Left cardiac atrium (tissue), 4 donors: ENCODE results near the gene HSCB. TPM values are rescaled to one million over a fixed set of nuclear protein-coding genes. Genes with fewer than 3 reads are reported as not detected.
"Not testable (repeated sequence)": the region's sequence is repeated elsewhere in the genome, so short reads cannot be mapped to it uniquely, and the experiment has no call there.

Source experiments
- ATAC-seq, 2 donors: fragments of 200-7000 bp; cut with Tn5 transposase; one replicate each; pipeline ENCODE4 v1.9.1; 2020; ENCODE audit warnings: mild to moderate bottlenecking in 2 of 2, moderate library complexity in 2 of 2
- DNase-seq: peaks from one replicate; pipeline ENCODE4 v3.0.0-alpha.2; 2020
- intact Hi-C, 2 donors: fragments of 100-400 bp; cut with DNase I; formaldehyde crosslinking; loops; one replicate each; pipeline versions ENCODE4 v1.14.1 to v1.15.1; 2022 to 2023
- long read RNA-seq: library from polyadenylated mRNA; unstranded; transcript quantifications from one replicate; pipeline ENCODE4 v2.0.0, GENCODE V29; 2021
- total RNA-seq, 2 donors: library from RNA; stranded (reverse); fragmentation: NEBNext Ultra II Directional; extraction: Animal tissue kit (Norgen Biotek cat#: 25700); gene quantifications; one replicate each; pipeline ENCODE4 v1.2.1, GENCODE V29; 2021
- donor health status: DM: no; HTN: yes; CAD: no.
- donor health status: DM: no; HTN: yes; CAD: no; lungs with severe emphysema.
- donor health status: DM: yes; HTN: yes; CAD: no.
- donor health status: Dilated cardiomyopathy.

The HSCB gene, protein sequence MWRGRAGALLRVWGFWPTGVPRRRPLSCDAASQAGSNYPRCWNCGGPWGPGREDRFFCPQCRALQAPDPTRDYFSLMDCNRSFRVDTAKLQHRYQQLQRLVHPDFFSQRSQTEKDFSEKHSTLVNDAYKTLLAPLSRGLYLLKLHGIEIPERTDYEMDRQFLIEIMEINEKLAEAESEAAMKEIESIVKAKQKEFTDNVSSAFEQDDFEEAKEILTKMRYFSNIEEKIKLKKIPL
- total RNA-seq: 10 to 100 TPM in 1 of 2 donors, 1 to 10 TPM in 1; 9.3 to 10.5 TPM
- long read RNA-seq, partial matches to known transcripts: 0 of 4 reads
- long read RNA-seq, other reads (novel, unspliced or antisense): 0 of 4 reads

DNA sequence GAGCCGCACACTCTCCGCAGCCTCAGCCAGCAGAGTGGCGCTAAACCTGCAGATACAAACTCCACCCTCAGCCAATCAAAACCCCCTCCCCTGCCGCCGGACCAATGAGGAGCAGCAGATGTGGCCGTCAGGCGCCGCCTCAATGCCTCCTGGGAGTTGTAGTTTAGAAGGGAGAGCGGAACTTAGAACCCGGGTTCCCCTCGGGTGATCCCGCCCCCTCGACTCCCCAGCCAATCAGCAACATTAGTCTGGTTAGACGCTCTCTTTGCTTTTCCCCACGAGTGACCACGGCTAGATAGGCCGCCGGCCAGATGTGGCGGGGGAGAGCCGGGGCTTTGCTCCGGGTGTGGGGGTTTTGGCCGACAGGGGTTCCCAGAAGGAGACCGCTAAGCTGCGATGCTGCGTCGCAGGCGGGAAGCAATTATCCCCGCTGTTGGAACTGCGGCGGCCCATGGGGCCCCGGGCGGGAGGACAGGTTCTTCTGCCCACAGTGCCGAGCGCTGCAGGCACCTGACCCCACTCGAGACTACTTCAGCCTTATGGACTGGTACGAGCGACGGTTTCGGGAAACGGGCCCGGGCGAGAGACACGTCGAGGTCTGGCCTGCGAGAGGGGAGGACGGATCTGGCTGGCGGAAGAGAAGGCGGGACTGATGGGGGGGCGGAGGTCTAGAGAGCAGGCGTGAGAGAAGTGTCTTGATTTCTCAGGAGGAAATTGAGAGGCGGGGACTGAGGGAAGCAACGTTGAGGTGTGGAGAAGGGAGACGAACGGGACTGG is at the start of gene HSCB, which contains the start of gene CHEK2:
Gene HSCB, plus strand, starts transcription at position 255 of the 777 bp plus-strand sequence. Its CDS starts 57 bp downstream, at position 312.
Gene CHEK2, minus strand, starts transcription at position 36 of the 777 bp plus-strand sequence. CDS start 7,099 bp downstream, outside the sequence.
- intact Hi-C loops: loop anchor here in 1 of 2 donors (5.0 kb wide), 1 partner anchor 60 kb away; the partner anchor contains the start of gene XBP1
- DNase-seq (peak; percentile 99), ATAC-seq (peak; percentile 98 to 99)

DNA sequence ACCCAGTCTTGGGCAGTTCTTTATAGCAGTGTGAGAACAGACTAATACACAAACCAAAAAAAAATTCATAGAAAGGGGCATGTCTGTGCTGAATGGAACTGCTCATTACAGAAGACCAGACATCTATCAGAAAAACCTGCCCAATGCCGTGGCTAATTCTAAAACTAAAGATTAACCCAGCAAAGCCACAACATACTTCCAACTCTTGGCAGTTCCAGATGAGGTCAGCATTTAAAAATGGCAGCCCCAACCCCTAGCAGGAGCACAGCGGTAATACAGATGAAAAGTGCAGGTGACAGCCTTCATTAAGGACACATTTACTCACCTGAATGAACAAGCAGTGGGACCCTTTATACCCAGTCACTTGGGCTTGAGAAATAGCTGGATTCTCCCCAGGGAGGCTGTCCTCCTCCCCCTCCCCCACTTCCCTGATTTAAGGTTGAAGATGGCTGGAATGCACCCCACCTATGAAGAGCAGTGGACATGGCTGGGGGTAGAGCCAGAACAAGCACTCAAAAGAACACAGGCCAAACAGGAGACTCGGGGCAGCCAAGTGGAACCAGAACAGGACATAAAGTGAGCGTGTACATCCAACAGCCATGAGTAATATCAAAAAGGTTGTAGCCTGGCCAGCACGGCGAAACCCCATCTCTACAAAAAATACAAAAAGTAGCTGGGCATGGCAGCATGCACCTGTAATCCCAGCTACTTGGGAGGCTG is 48.6 kb upstream of the HSCB start:
- intact Hi-C loops, ATAC-seq, DNase-seq: not testable (repeated sequence)

DNA sequence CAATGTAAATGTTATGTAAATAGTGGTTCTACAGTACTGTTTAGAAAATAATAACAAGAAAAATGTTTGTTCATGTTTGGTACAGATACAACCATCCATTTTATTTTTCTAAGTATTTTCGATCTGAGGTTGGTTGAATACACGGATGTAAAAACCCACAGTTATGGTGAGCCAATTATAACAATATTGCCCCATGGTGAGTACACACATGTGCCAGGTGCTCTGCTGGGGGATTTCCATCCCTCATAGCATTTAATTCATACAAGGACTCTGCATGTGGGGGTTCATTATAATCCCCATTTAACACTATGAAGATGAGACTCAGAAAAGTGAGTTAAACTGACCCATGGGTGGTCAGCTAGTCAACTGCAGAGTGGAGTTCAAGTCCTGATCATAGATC is 38.9 kb upstream of the HSCB start:
- DNase-seq (no peak), ATAC-seq (no peak)
- intact Hi-C loops: no loop called here

DNA sequence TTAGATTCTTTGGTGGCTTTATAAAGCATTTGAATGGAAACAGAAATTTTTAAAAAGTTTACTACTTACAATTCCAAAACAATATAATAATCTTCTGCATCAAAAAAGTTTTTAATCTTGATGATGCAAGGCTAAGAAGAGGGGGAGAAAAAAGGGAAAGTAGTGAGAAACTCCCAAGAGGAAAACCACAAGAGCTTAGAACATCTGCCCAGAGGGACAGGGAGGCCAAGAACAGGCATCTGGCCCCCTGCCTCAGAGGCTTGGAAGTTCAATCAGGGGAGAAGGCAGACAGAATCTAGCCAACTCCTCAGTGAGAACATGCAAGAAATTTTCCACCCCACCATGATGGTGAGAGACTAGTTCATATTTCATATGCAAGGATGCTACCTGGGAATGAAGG is 38.4 kb upstream of the HSCB start:
- no peak for DNase-seq
- ATAC-seq: no peak
- intact Hi-C loops: no loop called here

DNA sequence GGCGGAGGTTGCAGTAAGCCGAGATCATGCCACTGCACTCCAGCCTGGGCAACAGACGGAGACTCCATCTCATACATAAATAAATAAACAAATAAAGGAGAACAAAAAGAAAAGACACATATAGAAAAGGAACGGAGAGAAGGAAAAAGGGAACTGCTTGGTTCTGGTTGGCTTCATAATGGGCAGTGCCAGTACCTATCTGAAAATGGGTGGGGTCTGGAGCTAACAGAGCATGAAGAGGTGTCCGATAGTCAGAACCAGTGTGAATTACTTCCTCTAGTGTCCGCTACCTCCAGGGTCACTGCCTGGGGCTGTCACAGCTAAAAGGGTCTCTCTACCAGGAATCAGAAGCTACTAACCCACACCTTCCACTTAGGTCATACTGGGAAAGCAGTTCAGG is 35.0 kb upstream of the HSCB start:
- DNase-seq (no peak), ATAC-seq (no peak)
- intact Hi-C loops: no loop called here

DNA sequence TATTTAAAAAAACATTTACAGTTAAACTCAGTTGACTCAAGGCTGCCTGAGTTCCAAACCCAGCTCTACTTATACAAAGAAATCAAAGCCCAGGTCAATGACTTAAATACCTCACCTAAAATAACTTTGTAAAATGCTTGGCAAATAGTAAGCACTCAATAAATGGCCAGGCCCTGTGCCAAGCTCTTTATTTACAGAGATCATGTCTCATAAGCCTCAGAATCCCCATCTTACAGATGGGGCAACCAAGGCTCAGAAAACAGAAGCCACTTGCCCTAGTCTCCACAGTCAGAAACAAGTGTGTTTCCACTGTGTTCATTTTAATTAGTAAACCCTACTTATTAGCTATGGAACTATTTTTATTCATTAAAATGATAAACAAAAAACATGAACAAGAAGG is 31.7 kb upstream of the HSCB start:
- no peak for DNase-seq
- no peak for ATAC-seq
- intact Hi-C loops: no loop called here

DNA sequence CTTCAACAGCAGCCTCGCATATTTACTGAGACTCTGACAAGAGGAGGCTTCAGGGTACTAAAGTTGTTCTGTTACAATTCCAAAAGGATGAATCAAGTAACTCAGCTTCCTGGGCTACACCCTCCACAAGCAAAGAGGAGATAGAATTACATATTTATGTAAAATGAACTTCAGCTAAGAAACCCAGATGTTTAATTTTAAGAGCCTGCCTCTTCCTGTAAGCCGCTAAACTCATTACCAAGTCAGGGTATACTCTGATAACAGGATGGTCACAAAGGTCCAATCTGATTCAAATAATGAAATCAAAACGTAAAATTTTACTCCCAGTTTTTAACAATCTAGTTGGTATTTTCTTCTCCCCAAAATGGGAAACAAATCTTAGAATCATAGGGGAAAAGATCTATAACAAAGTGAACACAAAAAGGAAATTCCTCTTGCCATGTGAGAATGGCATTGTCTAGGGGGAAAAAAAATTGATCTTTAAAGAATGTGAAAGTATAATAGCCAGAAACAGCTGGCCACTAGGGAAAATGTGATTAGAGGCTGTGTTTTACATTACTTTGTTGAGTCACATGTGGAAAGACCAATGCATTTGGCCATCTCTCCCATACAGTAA is 31.2 kb upstream of the HSCB start:
- ATAC-seq: peak; percentile 27 to 79
- intact Hi-C loops: no loop called here
- no peak for DNase-seq

DNA sequence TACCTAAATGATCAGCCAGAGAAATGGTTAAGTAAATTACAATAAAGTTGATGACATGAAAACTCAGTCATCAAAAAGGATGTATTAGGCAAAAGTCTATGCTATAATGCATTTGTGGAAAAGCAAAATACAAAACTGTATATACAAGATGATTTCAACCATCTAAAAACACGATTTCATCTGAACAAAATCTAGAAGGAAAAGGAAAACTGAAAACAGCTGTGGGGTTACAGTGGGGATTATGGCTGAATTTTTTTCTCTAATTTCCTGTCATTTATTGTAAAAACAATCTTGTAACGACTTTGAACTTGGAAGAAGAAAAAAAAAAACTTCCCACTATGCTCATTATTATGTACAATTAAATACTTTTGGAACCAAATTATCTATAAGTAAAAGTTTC is 30.5 kb upstream of the HSCB start:
- DNase-seq (no peak), ATAC-seq (no peak)
- intact Hi-C loops: no loop called here

DNA sequence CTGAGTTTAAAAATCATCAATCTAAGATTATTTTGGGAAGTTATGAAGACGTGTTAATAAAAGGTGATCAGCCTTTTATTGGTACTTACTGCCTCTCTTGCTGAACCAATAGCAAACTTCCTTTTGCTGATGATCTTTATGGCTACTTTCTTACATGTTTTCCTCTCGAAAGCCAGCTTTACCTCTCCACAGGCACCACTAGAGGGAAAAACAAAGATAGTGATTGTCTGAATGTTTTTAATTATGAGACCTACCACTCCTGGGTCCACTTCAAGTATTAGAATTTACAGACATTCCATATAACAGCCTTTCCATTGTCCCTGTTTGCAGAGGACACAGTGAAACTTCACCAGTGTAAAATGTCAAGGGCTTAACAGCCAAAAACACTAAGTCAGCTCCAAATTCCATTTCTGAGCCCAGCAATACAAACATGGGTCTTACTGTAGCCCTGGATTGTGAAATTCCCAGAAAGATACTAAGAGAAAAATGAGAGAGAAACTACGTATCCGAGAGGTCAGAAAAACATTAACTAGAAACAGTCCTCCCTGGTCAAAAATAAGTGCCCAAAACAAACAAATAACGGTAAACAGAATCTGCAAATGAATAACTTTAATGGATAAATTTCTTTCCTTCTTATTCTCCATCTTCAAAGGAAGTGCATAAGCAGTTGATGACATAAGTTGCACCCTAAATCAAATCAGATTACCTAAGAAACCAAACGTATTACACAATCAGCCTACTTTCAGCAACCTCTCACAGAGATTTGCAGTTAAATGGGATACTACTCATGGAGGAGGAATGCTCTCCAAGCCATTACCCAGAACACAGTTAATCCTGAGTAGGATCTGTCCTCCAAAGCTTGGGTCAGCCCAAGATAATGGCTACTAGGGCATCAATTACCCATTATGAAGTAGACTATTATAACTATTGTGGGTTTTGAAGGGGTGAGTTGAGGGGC is 29.7 kb upstream of the HSCB start:
- DNase-seq: no peak
- ATAC-seq: peak; percentile 84 to 92
- intact Hi-C loops: no loop called here

DNA sequence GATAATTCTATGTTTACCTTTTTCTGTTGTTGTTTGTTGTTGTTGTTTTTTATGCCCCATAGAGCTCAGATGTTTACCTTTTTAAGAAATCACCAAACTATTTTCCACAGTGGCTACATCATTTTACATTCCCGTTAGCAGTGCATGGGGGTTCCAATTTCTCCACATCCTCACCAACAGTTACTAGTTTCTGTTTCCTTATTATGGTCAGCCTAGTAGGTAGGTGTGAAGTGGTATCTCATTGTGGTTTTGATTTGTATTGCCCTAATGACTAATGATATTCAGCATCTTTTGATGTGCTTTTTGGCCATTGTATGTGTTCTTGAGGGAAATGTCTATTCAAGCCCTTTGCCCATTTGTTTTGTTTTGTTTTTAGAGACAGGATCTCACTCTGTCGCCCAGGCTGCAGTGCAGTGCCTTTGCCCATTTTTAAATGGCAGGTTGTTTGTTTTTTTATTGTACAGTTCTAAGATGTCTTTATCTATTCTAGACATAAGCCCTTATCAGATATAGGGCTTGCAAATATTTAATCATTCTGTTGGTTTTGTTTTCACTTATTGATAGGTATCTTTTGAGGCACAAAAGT is 27.7 kb upstream of the HSCB start:
- ATAC-seq (no peak), DNase-seq (no peak)
- intact Hi-C loops: no loop called here

DNA sequence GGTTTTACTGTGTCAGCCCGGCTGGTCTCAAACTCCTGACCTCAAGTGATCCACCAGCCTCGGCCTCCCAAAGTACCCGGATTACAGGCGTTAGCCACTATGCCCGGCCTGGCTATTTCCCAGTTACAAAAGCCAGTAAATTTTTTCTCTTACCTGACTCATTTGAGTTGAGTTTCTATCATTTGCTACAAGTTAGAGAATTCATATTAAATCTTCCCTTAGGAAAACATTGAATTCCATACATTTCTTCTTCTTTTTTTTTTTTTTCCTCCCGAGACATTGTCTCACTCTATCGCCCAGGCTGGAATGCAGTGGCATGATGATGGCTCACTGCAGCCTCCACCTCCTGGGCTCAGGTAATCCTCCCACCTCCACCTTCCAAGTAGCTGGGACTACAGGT is 26.2 kb upstream of the HSCB start:
- DNase-seq: no peak
- intact Hi-C loops: no loop called here
- ATAC-seq: no peak

DNA sequence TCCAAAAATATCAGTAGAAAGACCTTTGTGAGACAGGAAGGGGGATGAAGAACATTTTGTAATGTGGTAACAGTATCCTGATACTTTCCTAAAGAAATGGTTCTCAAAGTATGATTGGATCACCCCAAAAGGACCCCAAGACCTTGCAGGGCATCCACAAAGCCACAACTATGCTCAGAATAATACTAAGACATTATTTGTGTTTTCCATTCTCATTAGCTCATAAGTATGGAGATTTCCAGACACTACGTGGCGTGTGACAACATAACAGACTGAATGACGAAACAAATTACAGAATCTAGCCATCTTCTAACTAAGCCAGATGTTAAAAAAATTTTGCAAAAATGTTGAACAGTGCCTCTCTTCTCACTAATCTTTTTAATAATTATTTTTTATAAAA is 25.2 kb upstream of the HSCB start:
- intact Hi-C loops: no loop called here
- no peak for DNase-seq
- no peak for ATAC-seq

DNA sequence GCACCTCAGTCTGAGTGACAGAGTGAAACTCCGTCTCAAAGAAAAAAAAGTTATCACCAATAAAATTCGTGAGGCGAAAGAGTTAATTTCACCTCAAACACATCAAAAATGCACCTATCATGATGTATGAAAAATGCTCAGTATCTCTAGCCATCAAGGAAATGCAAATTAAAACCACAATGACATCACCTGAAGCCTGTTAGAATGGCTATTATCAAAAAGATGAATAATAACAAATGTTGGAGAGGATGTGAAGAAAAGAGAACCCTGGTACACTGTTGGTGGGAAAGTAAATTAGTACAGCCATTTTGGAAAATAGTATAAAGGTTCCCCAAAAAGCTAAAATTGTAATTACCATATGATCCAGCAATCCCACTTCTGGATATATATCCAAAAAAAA is 23.8 kb upstream of the HSCB start:
- no peak for ATAC-seq
- no peak for DNase-seq
- intact Hi-C loops: no loop called here

DNA sequence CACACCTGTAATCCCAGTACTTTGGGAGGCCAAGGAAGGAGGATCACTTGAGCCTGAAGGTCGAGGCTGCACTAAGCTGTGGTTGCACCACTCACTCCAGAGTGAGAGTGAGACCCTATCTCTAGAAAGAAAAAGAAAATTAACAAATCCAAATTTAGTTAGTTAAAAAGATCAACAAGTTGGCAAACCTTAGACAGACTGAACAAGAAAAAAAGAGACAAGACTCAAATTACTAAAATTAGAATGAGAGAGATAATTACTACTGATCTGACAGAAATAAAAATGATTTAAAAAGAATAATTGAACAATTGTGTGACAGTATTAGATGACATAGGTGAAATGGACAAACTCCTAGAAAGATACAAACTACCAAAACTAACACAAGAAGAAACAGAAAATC is 13.8 kb upstream of the HSCB start:
- DNase-seq: no peak
- intact Hi-C loops: no loop called here
- ATAC-seq: no peak

DNA sequence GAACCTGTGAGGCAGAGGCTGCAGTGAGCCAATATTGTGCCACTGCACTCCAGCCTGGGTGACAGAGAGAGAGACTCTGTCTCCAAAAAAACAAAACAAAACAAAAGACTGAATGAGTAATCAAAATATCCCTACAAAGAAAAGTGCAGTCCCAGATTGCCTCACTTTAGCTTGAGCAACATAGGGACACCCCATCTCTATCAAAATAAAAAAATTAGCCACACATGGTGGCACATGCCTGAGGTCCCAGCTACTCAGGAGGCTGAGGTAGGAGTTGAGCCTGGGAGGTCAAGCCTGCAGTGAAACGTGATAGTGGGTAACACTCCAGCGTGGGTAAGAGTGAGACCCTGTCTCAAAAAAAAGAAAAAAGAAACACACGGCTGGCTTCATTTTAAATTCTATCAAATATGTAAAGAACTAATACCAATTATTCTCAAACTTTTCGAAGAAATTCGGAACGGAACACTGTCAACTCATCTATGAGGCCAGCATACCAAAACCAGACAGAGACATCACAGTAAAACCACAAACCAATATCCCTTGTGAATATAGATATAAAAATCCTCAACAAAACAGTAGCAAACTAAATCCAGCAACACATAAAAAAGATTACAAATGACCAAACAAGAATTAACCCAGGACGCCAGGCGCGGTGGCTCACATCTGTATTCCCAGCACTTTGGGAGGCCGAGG is 13.1 kb upstream of the HSCB start:
- intact Hi-C loops: no loop called here
- ATAC-seq (no peak), DNase-seq (no peak)

DNA sequence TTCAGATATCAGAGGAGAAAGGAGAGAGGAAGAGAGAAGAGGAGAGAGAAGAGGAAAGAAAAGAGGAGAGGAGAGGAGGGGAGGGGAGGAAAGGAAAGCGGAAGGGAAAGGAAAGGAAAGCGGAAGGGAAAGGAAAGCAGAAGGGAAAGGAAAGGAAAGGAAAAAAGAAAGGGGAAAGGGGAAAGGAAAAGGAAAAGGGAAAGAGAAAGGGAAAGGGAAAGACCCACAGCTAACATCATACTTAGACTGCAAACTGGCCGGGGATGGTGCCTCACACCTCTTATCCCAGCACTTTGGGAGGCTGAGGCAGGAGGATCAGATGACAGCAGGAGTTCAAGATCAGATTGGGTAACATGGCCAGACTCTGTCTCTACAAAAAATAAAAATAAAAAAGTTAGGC is 11.7 kb upstream of the HSCB start:
- DNase-seq: no peak
- ATAC-seq: no peak
- intact Hi-C loops: no loop called here

DNA sequence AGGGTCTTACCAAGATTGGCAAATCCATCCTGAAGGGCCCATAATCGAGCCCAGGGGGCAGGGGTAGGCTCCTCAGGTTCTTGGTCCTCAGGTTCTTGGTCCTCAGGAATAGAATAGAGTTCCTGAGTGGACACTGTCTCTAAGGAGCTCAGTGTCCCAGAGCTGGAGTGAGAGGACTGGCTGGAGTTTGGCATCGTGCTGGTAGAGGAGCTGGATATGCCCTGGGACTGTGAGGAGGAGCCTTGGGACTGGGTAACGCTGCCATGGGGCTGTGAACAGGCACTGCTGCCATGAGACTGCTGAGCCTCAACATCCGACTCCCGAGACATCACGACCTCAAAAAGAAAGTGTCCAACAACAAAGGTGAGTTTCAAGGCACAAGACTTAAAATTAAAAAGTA is 7.4 kb upstream of the HSCB start:
- ATAC-seq: no peak
- intact Hi-C loops: no loop called here
- no peak for DNase-seq
